Body of pancreas (tissue), 4 donors: ENCODE data around the gene SLC26A11. TPM values are rescaled to one million over a fixed set of nuclear protein-coding genes. Genes with fewer than 3 reads are reported as not detected.
A peak's percentile ranks its signal among the peaks of the same experiment; 100 is the strongest.

Experiments
- ATAC-seq: fragments of 150-250 bp; one replicate; pipeline ENCODE4 v1.9.1; 2016
- DNase-seq, 4 donors: peaks; one replicate each; pipeline ENCODE4 v3.0.0-alpha.2; 2019
- H3K27ac ChIP-seq, 4 donors: fragments of 200-600 bp; sonication (generic); 1 replicate in 3 of 4; 2 replicates in 1 of 4; pipeline versions ENCODE4 v1.5.1 to v1.6.1; 2016 to 2019; ENCODE audit warnings: mild to moderate bottlenecking in 1 of 4, mixed read lengths in 1 of 4, moderate library complexity in 1 of 4
- H3K27me3 ChIP-seq, 2 donors: fragments of 200-600 bp; sonication (generic); one replicate each; pipeline ENCODE4 v1.6.0; 2016; ENCODE audit warnings: mild to moderate bottlenecking in 1 of 2
- H3K36me3 ChIP-seq, 2 donors: fragments of 200-600 bp; sonication (generic); replicated peaks in 1 of 2; 2 replicates each; pipeline ENCODE4 v1.5.1; 2016; ENCODE audit warnings: low read depth in 2 of 2; ENCODE audit not compliant: insufficient read depth in 1 of 2
- H3K4me1 ChIP-seq: fragments of 200-600 bp; sonication (generic); one replicate; pipeline ENCODE4 v1.6.0; 2016
- H3K4me3 ChIP-seq, 2 donors: fragments of 200-600 bp; sonication (generic); 1 replicate in 1 of 2; 2 replicates in 1 of 2; pipeline ENCODE4 v1.5.1; 2016 to 2019
- H3K9me3 ChIP-seq, 3 donors: fragments of 200-600 bp; sonication (generic); 1 replicate in 2 of 3; 2 replicates in 1 of 3; pipeline ENCODE4 v1.5.1; 2016
- POLR2A ChIP-seq, 3 donors: fragments of 450-650 bp; IDR thresholded peaks; one replicate each; pipeline ENCODE4 v1.6.1; 2016; ENCODE audit warnings: antibody characterized with exemption in 3 of 3, mild to moderate bottlenecking in 2 of 3
- WGBS, 2 donors: methylation state at CpG; one replicate each; pipeline ENCODE4 v1.1.5; 2017; 5-methylcytosine and 5-hydroxymethylcytosine counted together
- intact Hi-C: fragments of 100-400 bp; cut with DNase I; formaldehyde crosslinking; loops from one replicate; pipeline ENCODE4 v1.15.1; 2023
- total RNA-seq, 2 donors: library from RNA; depleted of rRNA; stranded (reverse); fragments of >200 nt; gene quantifications; one replicate each; pipeline ENCODE4 v1.1.0, GENCODE V29; 2016
- TF ChIP-seq, protein P1 (sequence below), 7 experiments: fragments of 450-650 bp in 4 of 7; fragments of 200-600 bp in 3 of 7; sonication (generic) in 3 of 7; IDR thresholded peaks; one replicate each; pipeline ENCODE4 v1.5.1; 2016 to 2019; ENCODE audit warnings: antibody characterized with exemption in 7 of 7

Gene SLC26A11
- total RNA-seq, 2 donors from 2014 or later, result 7.5 to 11.5 TPM

- intact Hi-C loops, result no loop called here
- H3K36me3 ChIP-seq, result peaks cover 0 to 5% of the 10 kb centered on the region in 2 donors
- peaks cover 5% of the 10 kb centered on the region for H3K4me1 ChIP-seq
- no peak for DNase-seq
- TF ChIP-seq, protein P1, sequence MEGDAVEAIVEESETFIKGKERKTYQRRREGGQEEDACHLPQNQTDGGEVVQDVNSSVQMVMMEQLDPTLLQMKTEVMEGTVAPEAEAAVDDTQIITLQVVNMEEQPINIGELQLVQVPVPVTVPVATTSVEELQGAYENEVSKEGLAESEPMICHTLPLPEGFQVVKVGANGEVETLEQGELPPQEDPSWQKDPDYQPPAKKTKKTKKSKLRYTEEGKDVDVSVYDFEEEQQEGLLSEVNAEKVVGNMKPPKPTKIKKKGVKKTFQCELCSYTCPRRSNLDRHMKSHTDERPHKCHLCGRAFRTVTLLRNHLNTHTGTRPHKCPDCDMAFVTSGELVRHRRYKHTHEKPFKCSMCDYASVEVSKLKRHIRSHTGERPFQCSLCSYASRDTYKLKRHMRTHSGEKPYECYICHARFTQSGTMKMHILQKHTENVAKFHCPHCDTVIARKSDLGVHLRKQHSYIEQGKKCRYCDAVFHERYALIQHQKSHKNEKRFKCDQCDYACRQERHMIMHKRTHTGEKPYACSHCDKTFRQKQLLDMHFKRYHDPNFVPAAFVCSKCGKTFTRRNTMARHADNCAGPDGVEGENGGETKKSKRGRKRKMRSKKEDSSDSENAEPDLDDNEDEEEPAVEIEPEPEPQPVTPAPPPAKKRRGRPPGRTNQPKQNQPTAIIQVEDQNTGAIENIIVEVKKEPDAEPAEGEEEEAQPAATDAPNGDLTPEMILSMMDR (IDR thresholded peaks at IDR 0.05), result no peak
- TF ChIP-seq POLR2A (IDR thresholded peaks at IDR 0.05), result no peak
- WGBS, 2 donors, result 93 to 100% methylated on average over 4 to 23 of the region's 23 CpGs
- no peak overlapping the region for H3K4me3 ChIP-seq
- no peak for ATAC-seq
- H3K27ac ChIP-seq, result no peak overlapping the region
- no peaks in the 10 kb centered on the region for H3K9me3 ChIP-seq
- H3K27me3 ChIP-seq, result no peaks in the 10 kb centered on the region
Measured at GRCh38 chr17:80248001-80248893, 28.0 kb downstream of the SLC26A11 start.

GRCh38 chr17:80248894-80249710 lies 28.9 kb downstream of the SLC26A11 start:
- intact Hi-C loops, result no loop called here
- Histone ChIP-seq H3K27ac (no peak overlapping the region), H3K27me3 (no peaks in the 10 kb centered on the region), H3K9me3 (no peaks in the 10 kb centered on the region), H3K4me3 (no peak overlapping the region), H3K4me1 (peaks cover 8% of the 10 kb centered on the region), H3K36me3 (peaks cover 0 to 5% of the 10 kb centered on the region in 2 donors)
- DNase-seq, result no peak
- no peak for TF ChIP-seq POLR2A (IDR thresholded peaks at IDR 0.05)
- TF ChIP-seq, protein P1 (IDR thresholded peaks at IDR 0.05), result no peak
- WGBS, 2 donors, result 84 to 89% methylated on average over 15 to 23 of the region's 26 CpGs
- no peak for ATAC-seq

- DNase-seq (no peak), ATAC-seq (no peak)
- Histone ChIP-seq H3K27ac (no peak overlapping the region), H3K4me1 (peaks cover 22% of the 10 kb centered on the region), H3K9me3 (no peaks in the 10 kb centered on the region), H3K4me3 (no peak overlapping the region), H3K27me3 (no peaks in the 10 kb centered on the region), H3K36me3 (no peaks in the 10 kb centered on the region)
- 85 to 90% methylated on average over 8 to 11 of the region's 11 CpGs for WGBS, 2 donors
- intact Hi-C loops, result no loop called here
- TF ChIP-seq, protein P1 (IDR thresholded peaks at IDR 0.05), result no peak
- TF ChIP-seq POLR2A (IDR thresholded peaks at IDR 0.05), result no peak
Measured at GRCh38 chr17:80251966-80252365, 31.7 kb downstream of the SLC26A11 start.

GRCh38 chr17:80252871-80253270 lies 32.6 kb downstream of the SLC26A11 start:
- Histone ChIP-seq H3K4me1 (peaks cover 22% of the 10 kb centered on the region), H3K27me3 (no peaks in the 10 kb centered on the region), H3K27ac (no peak overlapping the region), H3K36me3 (no peaks in the 10 kb centered on the region), H3K9me3 (no peaks in the 10 kb centered on the region), H3K4me3 (no peak overlapping the region)
- TF ChIP-seq POLR2A (IDR thresholded peaks at IDR 0.05), result no peak
- TF ChIP-seq, protein P1 (IDR thresholded peaks at IDR 0.05), result peak; percentile 44 to 76 (median 74)
- WGBS, 2 donors, result 20 to 57% methylated on average over 5 to 13 of the region's 13 CpGs
- ATAC-seq (peak; percentile 86), DNase-seq (peak; percentile 76 to 82 (median 79))
- intact Hi-C loops, result no loop called here
